IPS-NIHi7 (cell line): ENCODE data around the gene BANF2.
A peak's percentile ranks its signal among the peaks of the same experiment; 100 is the strongest.

Source experiments
- DNase-seq: peaks from one replicate; pipeline ENCODE4 v3.0.0; 2012; ENCODE audit warnings: mixed read lengths; ENCODE audit errors: extremely low spot score

BANF2 gene

DNA sequence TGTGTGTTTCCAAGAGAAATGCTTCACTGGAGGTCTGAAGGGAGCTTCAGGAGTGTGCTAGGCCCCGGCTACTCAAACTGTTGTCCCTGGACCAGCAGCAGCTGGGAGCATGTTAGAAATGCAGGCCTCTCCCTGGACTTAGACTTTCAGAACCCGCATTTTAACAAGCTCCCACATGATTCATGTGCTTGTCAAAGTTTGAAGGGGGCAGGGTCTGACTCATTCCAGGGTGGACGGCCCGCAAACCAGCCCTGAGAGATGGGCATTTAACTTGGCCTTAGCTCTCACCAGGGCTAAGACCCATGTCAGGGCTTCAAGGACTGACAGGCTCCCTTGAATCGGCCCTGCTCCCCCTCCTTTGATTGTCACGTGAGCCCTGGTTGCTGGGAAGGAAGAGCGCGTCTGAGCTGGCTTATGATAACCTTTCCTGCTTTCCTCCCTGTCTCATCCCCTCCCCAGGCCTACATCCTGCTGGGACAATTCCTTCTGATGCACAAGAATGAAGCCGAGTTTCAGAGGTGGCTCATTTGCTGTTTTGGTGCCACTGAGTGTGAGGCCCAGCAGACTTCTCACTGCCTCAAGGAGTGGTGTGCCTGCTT is 35.5 kb downstream of the BANF2 start:
- DNase-seq = no peak

- DNase-seq = no peak
Measured at GRCh38 chr20:17735959-17736621, 36.3 kb downstream of the BANF2 start.

GRCh38 chr20:17738154-17738553 is 38.4 kb downstream of the BANF2 start:
- no peak for DNase-seq

DNA sequence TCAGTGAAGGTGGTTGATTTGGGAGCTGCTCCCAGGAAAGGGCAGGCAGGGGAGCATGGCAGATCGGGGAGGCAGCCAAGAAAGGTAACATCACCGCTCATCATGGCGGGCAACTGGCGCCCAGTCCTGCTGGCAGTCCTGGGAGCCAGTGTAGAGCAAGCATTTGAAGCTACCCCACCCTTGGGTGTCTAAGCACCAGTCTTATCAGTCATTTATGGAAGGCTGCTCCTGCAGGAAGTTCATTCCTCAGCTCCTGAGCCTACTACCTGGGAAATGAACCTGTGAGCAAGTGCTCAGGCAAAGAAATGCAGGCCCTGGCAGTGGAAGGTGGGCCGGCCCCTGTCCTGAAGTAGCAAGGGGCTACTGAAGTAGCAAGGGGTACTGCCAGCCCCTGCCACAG is 41.5 kb downstream of the BANF2 start:
- DNase-seq = no peak

- no peak for DNase-seq
Measured at GRCh38 chr20:17742731-17743130, 43.0 kb downstream of the BANF2 start.

DNA sequence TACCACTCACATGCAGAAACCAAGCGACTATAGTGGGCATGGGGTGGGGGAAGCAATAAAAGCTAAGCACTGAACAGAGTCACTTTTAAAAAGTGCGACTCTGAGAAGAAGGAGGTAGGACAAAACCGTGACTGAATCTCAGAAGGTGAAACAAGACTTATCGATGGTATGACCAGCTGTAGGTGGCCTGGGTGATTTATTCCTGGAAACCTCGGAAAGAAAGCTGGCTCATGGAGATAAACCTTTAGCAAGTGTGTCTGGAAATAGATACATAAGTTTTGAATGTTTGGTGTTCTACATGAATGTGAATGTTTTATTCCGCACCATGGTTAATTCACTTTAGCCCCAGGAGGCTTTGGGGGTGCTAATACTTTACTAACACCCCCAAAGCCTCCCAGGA is 43.9 kb downstream of the BANF2 start:
- no peak for DNase-seq

- DNase-seq = no peak
Measured at GRCh38 chr20:17747431-17747846, 47.7 kb downstream of the BANF2 start.

GRCh38 chr20:17748279-17748678 is 48.5 kb downstream of the BANF2 start:
- DNase-seq = no peak

GRCh38 chr20:17749626-17749977 is 49.8 kb downstream of the BANF2 start:
- DNase-seq = no peak

- DNase-seq = no peak
Measured at GRCh38 chr20:17749978-17750721, 50.4 kb downstream of the BANF2 start.

- no peak for DNase-seq
Measured at GRCh38 chr20:17750722-17751045, 50.9 kb downstream of the BANF2 start.

DNA sequence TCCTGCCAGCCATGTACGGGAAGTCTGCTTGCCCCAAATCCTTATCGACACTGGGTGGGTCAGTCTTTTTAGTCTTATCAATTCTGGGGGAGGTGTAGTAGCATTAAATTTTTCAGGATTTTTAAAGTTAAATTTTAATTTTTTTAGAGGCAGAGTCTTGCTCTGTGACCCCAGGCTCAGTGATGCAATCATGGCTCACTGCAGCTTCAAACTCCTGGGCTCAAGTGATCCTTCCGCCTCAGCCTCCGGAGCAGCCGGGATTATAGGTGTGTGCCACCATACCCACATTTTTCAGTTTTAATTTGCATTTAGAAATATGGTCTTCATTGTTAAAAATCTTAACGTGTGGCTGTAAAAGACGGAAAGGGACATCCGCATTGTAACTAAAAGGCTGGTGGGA is 51.9 kb downstream of the BANF2 start:
- no peak for DNase-seq

DNA sequence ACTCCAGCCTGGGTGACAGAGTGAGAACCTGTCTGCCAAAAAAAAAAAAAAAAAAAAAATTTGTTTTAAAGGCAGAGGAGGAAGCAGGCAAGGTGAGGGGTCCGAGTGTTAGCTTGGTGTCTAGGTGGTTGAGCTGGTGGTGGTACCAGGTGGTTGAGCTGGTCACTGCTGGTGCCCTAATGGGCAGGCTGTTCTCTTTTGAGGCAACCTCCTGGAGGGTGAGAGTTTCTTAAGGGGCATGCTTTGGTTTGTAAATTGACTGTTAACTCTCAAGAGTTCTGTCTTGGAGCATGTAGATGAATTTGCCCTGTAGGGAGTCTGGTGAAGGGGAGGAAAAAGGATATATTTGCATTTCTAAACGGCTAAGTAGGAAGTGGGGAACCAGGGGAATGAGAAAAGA is 52.7 kb downstream of the BANF2 start:
- peak; percentile 45 for DNase-seq

- DNase-seq = no peak
Measured at GRCh38 chr20:17753516-17753915, 53.8 kb downstream of the BANF2 start.

- no peak for DNase-seq
Measured at GRCh38 chr20:17756529-17756928, 56.8 kb downstream of the BANF2 start.

- DNase-seq = no peak
Measured at GRCh38 chr20:17757496-17757895, 57.7 kb downstream of the BANF2 start.

GRCh38 chr20:17758010-17758409 is 58.2 kb downstream of the BANF2 start:
- DNase-seq = no peak

DNA sequence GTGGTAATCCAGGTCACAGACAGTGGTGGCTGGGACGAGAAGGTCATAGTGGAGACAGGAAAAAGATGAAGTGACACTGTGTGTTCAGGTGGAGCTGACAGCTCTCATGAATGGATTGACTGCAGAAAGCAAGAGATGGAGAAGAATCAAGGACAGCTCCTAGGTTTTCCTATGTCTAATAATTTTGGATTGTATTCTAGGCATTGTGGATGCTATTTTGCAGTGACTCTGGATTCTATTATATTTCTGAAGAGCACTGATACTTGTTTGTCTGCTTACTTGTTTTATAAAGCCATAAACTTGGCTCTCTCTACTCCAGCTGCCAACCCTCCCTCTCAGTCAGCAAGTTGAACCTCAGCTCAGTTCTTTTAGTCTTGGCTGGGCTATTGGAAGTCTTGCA is 58.7 kb downstream of the BANF2 start:
- DNase-seq = no peak

- DNase-seq = no peak
Measured at GRCh38 chr20:17759449-17759848, 59.7 kb downstream of the BANF2 start.

DNA sequence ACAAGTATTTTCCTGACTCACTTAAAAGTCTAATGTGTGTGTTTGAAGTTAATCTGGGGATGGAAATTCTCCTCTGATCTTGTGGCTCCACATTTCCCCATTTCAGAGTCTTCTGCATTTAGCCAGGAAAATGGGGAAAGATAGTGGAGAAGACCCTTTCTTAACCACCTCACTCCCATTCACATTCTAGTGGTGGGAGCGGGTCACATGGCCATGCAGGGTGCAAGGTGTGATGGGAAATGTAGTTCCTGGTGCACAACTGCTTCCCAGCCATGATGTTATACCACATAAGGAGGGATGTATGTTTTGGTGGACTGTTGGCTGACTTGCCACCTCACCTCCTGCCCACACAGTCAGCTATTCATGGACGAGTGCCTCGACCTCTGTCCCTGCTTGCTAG is 61.8 kb downstream of the BANF2 start:
- DNase-seq = peak; percentile 72

GRCh38 chr20:17762243-17762872 is 62.6 kb downstream of the BANF2 start:
- DNase-seq = no peak

DNA sequence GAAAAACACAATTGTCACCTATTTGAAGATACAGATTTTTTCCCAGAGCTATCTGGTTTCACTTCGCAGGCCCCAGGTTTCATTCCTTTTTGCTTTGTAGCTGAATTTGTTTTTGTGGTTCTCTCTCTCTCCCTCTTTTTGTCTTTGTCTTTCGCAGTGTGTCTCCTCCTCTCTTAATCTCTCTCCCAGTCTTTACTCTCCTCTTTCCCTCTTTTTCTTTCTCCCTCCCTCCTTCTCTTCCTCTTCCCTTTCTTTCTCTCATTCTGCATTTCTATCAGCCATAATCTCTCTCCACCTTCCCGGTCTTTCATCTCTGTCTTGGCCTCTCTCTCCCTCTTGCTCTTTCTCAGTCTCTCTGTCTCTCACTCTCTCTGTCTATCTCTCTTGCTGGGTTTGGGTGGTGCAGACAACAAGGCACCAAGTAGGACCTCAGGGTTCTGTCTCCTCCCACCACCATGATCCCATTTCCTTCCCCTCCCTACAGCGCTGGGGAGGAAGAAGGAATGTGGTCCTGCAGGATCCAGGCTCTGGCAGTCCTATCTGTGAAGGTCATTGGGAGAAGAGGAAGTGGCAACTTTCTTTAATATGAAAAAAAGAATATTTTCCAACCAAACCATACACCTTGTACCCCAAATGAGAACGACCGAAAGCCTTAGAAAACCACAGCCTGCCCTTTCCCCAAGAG is 63.2 kb downstream of the BANF2 start:
- peak; percentile 67 for DNase-seq
